HEK293 (cell line): ENCODE measurements around the gene PTGFRN.

ENCODE experiments used
- KLF8 ChIP-seq: fragments of 450-650 bp; formaldehyde crosslinking; IDR thresholded peaks from 2 replicates; pipeline ENCODE4 v1.5.1; 2016; ENCODE audit warnings: missing biosample characterization, missing genetic modification characterization
- OVOL3 ChIP-seq: fragments of 450-650 bp; formaldehyde crosslinking; IDR thresholded peaks from 2 replicates; pipeline ENCODE4 v1.5.1; 2016; ENCODE audit warnings: missing biosample characterization, missing genetic modification characterization
- ZBTB1 ChIP-seq: fragments of 450-650 bp; formaldehyde crosslinking; IDR thresholded peaks from 2 replicates; pipeline ENCODE4 v1.5.1; 2016; ENCODE audit warnings: missing biosample characterization, missing genetic modification characterization
- ZBTB17 ChIP-seq: fragments of 450-650 bp; formaldehyde crosslinking; IDR thresholded peaks from 2 replicates; pipeline ENCODE4 v1.5.1; 2016; ENCODE audit warnings: missing biosample characterization, missing genetic modification characterization
- ZIC2 ChIP-seq: fragments of 450-650 bp; formaldehyde crosslinking; IDR thresholded peaks from 2 replicates; pipeline ENCODE4 v1.5.1; 2016; ENCODE audit warnings: missing biosample characterization, missing genetic modification characterization
- ZNF660 ChIP-seq: fragments of 450-650 bp; IDR thresholded peaks from 2 replicates; pipeline ENCODE4 v1.5.1; 2018; ENCODE audit warnings: missing biosample characterization, mild to moderate bottlenecking, missing genetic modification characterization
- ZNF768 ChIP-seq: fragments of 450-650 bp; formaldehyde crosslinking; IDR thresholded peaks from 2 replicates; pipeline ENCODE4 v1.5.1; 2018; ENCODE audit warnings: missing biosample characterization, mild to moderate bottlenecking, missing genetic modification characterization
- ZNF785 ChIP-seq: fragments of 450-650 bp; formaldehyde crosslinking; IDR thresholded peaks from 2 replicates; pipeline ENCODE4 v1.5.1; 2016; ENCODE audit warnings: missing biosample characterization, missing genetic modification characterization
- TF ChIP-seq, protein P1 (sequence below): fragments of 450-650 bp; formaldehyde crosslinking; IDR thresholded peaks from 2 replicates; pipeline ENCODE4 v1.5.1; 2016; ENCODE audit warnings: missing biosample characterization, missing genetic modification characterization
- TF ChIP-seq, protein P2 (sequence below): fragments of 450-650 bp; formaldehyde crosslinking; IDR thresholded peaks from 2 replicates; pipeline ENCODE4 v1.5.1; 2016; ENCODE audit warnings: missing biosample characterization, missing genetic modification characterization
- TF ChIP-seq, protein P3 (sequence below): fragments of 450-650 bp; IDR thresholded peaks from 2 replicates; pipeline ENCODE4 v1.5.1; 2018; ENCODE audit warnings: missing biosample characterization, mild to moderate bottlenecking, missing genetic modification characterization

DNA sequence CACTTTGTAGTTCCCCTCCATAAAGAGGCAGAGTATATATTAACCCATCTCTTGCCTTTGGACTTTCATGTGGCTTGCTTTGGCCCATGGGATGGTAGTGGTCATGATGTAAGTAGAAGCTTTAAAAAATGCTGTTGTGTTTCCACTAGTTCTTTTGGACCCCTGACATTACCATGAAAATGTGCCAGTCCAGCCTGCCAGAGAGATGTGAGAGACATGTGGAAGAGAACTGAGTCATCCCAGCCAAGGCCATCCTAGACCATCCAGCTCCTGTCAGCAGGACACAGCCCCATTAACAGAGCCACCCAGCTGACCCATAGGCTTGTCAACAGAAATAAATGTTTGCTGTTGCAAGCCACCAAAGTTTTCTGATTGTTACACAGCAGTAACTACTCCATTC is 87.9 kb downstream of the PTGFRN start:
- TF ChIP-seq, protein P1, sequence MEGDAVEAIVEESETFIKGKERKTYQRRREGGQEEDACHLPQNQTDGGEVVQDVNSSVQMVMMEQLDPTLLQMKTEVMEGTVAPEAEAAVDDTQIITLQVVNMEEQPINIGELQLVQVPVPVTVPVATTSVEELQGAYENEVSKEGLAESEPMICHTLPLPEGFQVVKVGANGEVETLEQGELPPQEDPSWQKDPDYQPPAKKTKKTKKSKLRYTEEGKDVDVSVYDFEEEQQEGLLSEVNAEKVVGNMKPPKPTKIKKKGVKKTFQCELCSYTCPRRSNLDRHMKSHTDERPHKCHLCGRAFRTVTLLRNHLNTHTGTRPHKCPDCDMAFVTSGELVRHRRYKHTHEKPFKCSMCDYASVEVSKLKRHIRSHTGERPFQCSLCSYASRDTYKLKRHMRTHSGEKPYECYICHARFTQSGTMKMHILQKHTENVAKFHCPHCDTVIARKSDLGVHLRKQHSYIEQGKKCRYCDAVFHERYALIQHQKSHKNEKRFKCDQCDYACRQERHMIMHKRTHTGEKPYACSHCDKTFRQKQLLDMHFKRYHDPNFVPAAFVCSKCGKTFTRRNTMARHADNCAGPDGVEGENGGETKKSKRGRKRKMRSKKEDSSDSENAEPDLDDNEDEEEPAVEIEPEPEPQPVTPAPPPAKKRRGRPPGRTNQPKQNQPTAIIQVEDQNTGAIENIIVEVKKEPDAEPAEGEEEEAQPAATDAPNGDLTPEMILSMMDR (tag by site-specific recombination) = no peak
- TF ChIP-seq ZIC2 (no peak), ZBTB1 (no peak), ZNF660 (tag by site-specific recombination) (no peak), OVOL3 (no peak), ZNF785 (tag by site-specific recombination) (no peak), KLF8 (tag by site-specific recombination) (no peak), ZBTB17 (tag by site-specific recombination) (no peak), ZNF768 (tag by site-specific recombination) (no peak)
- TF ChIP-seq, protein P2, sequence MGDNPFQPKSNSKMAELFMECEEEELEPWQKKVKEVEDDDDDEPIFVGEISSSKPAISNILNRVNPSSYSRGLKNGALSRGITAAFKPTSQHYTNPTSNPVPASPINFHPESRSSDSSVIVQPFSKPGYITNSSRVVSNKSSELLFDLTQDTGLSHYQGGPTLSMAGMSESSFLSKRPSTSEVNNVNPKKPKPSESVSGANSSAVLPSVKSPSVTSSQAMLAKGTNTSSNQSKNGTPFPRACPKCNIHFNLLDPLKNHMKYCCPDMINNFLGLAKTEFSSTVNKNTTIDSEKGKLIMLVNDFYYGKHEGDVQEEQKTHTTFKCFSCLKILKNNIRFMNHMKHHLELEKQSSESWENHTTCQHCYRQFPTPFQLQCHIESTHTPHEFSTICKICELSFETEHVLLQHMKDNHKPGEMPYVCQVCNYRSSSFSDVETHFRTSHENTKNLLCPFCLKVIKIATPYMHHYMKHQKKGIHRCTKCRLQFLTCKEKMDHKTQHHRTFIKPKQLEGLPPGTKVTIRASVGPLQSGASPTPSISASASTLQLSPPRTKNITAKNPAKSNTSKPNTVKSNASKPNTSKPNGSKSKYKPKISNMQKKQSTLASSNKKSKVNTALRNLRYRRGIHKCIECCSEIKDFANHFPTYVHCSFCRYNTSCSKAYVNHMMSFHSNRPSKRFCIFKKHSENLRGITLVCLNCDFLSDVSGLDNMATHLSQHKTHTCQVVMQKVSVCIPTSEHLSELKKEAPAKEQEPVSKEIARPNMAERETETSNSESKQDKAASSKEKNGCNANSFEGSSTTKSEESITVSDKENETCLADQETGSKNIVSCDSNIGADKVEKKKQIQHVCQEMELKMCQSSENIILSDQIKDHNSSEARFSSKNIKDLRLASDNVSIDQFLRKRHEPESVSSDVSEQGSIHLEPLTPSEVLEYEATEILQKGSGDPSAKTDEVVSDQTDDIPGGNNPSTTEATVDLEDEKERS = no peak
- TF ChIP-seq, protein P3, sequence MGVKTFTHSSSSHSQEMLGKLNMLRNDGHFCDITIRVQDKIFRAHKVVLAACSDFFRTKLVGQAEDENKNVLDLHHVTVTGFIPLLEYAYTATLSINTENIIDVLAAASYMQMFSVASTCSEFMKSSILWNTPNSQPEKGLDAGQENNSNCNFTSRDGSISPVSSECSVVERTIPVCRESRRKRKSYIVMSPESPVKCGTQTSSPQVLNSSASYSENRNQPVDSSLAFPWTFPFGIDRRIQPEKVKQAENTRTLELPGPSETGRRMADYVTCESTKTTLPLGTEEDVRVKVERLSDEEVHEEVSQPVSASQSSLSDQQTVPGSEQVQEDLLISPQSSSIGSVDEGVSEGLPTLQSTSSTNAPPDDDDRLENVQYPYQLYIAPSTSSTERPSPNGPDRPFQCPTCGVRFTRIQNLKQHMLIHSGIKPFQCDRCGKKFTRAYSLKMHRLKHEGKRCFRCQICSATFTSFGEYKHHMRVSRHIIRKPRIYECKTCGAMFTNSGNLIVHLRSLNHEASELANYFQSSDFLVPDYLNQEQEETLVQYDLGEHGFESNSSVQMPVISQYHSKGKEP (tag by site-specific recombination) = no peak
